CD4-positive, CD25-positive, alpha-beta regulatory T cell (primary cell): Measurements from ENCODE around the gene CDC25A. TPM values are rescaled to one million over a fixed set of nuclear protein-coding genes. Genes with fewer than 3 reads are reported as not detected.
A peak's percentile ranks its signal among the peaks of the same experiment; 100 is the strongest.

Experiments used
- ATAC-seq, 2 donors: fragments of 150-1000 bp; cut with Tn5 transposase; one replicate each; pipeline ENCODE4 v1.10.0; 2021; ENCODE audit warnings: low read depth in 2 of 2, moderate number of reproducible peaks in 2 of 2, moderate library complexity in 1 of 2
- DNase-seq, 3 donors: peaks; one replicate each; pipeline versions ENCODE4 v3.0.0 to v3.0.0-alpha.2; 2012 to 2022; ENCODE audit warnings: mixed read lengths in 1 of 3
- H3K27ac ChIP-seq: one replicate; pipeline ENCODE4 v1.7.0; 2013; ENCODE audit warnings: mild to moderate bottlenecking, low read length; ENCODE audit not compliant: insufficient read depth, poor library complexity, severe bottlenecking
- H3K27me3 ChIP-seq: one replicate; pipeline ENCODE4 v1.7.0; 2013; ENCODE audit warnings: low read length; ENCODE audit not compliant: control insufficient read depth, insufficient read depth
- H3K36me3 ChIP-seq: one replicate; pipeline ENCODE4 v1.7.0; 2013; ENCODE audit warnings: mild to moderate bottlenecking, low read length, moderate library complexity; ENCODE audit not compliant: control insufficient read depth, insufficient read depth
- H3K4me1 ChIP-seq: 2 replicates; pipeline ENCODE4 v1.7.0; 2013; ENCODE audit warnings: mild to moderate bottlenecking, low read length; ENCODE audit not compliant: insufficient read depth, control insufficient read depth, poor library complexity, severe bottlenecking
- H3K4me3 ChIP-seq: one replicate; pipeline ENCODE4 v1.7.0; 2013; ENCODE audit warnings: low read depth, mild to moderate bottlenecking, low read length, moderate library complexity
- H3K9me3 ChIP-seq, 2 experiments: 1 replicate in 1 of 2; 2 replicates in 1 of 2; pipeline ENCODE4 v1.7.0; 2013; ENCODE audit warnings: low read length in 2 of 2, mild to moderate bottlenecking in 1 of 2, moderate library complexity in 1 of 2; ENCODE audit not compliant: control insufficient read depth in 2 of 2
- H3K27ac Mint-ChIP-seq, 3 donors: one replicate each; pipeline ENCODE4 v1.8.0; 2020 to 2022; ENCODE audit warnings: mild to moderate bottlenecking in 3 of 3, mixed read lengths in 3 of 3, moderate library complexity in 2 of 3
- H3K27me3 Mint-ChIP-seq: one replicate; pipeline ENCODE4 v1.8.0; 2022; ENCODE audit warnings: mild to moderate bottlenecking, mixed read lengths
- H3K36me3 Mint-ChIP-seq: one replicate; pipeline ENCODE4 v1.8.0; 2020; ENCODE audit warnings: mixed read lengths
- H3K4me1 Mint-ChIP-seq, 4 donors: one replicate each; pipeline ENCODE4 v1.8.0; 2020 to 2022; ENCODE audit warnings: mixed read lengths in 4 of 4, mild to moderate bottlenecking in 1 of 4
- H3K4me3 Mint-ChIP-seq, 4 donors: one replicate each; pipeline ENCODE4 v1.8.0; 2020 to 2022; ENCODE audit warnings: mild to moderate bottlenecking in 4 of 4, mixed read lengths in 4 of 4, moderate library complexity in 3 of 4
- H3K9me3 Mint-ChIP-seq, 7 donors: one replicate each; pipeline ENCODE4 v1.8.0; 2020 to 2022; ENCODE audit warnings: mixed read lengths in 7 of 7, mild to moderate bottlenecking in 3 of 7, moderate library complexity in 2 of 7
- polyA plus RNA-seq, 4 donors: library from polyadenylated mRNA; unstranded; fragments of 300-500 nt; fragmentation: Illumina TruSeq; gene quantifications; one replicate each; pipeline ENCODE4 v1.2.3, GENCODE V29; 2021
- total RNA-seq: library from RNA; stranded (reverse); gene quantifications from one replicate; pipeline ENCODE4 v1.2.3, GENCODE V29; 2022

CDC25A gene
- total and polyA plus RNA-seq, 5 donors from 2014 or later, result 0.06 to 0.78 (median 0.42) TPM; not detected in 1

DNA sequence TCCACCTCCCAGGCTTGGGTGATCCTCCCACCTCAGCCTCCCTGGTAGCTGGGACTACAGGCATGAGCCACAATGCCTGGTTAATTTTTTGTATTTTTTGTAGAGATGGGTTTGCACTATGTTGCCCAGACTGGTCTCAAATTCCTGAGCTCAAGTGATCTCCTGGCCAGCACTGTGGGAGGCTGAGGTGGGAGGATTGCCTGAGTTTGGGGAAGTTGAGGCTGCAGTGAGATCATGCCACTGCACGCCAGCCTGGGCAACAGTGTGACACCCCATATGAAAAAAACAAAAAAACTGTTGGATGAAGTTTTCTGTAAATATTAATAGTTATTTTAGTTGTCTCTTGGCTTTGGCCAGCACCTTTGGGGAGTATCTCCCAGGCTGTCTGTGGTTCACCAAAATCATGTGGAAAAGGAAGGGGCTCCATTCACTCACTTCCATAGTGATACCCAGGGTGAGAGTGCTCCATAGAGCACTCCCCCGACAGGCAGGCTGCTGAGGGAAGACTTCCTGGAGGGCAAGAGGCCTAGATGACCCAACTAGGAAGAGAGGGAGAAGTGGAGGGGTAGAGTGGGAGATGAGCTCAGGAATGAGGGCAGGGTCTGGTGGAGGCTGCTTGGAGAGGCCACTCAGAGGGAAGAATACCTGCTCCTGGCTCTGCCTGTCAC, 47.1 kb downstream of the CDC25A start:
- Histone ChIP-seq H3K27ac (no peak overlapping the region), H3K27me3 (no peaks in the 10 kb centered on the region), H3K4me1 (no peaks in the 10 kb centered on the region), H3K36me3 (no peaks in the 10 kb centered on the region), H3K4me3 (no peak overlapping the region), H3K9me3 (no peaks in the 10 kb centered on the region)
- Mint-ChIP-seq H3K4me3 (no peak overlapping the region), H3K9me3 (peaks cover 0 to 2% (median 0%) of the 10 kb centered on the region in 7 donors), H3K36me3 (no peaks in the 10 kb centered on the region), H3K27ac (no peak overlapping the region), H3K4me1 (no peaks in the 10 kb centered on the region), H3K27me3 (peaks cover 9% of the 10 kb centered on the region)
- DNase-seq (no peak), ATAC-seq (no peak)

DNA sequence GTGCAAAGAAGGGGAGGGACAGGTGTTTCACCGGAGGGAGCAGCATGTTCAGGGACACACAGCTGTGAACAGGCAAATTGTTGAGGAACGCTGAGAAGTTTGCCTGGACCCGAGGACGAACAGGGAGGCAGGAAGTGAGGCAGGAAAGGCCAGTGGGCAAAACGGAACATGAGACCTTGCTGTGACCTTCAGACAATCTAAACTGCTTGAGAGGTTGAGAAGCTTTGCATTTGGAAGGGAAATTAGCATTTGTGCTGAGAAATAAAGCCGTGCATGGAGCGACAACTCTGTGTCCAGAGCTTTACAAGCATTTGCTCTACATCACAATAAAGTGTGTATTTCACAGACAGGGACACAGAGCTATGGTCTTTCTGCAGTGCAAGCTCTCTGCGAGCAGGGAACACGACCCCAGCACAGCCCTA, 47.9 kb downstream of the CDC25A start:
- H3K27ac ChIP-seq, result no peak overlapping the region
- H3K9me3 ChIP-seq, result no peaks in the 10 kb centered on the region
- H3K27me3 ChIP-seq, result no peaks in the 10 kb centered on the region
- no peaks in the 10 kb centered on the region for H3K36me3 ChIP-seq
- H3K36me3 Mint-ChIP-seq, result no peaks in the 10 kb centered on the region
- no peaks in the 10 kb centered on the region for H3K4me1 Mint-ChIP-seq
- DNase-seq (no peak), ATAC-seq (no peak)
- H3K4me3 ChIP-seq, result no peak overlapping the region
- H3K4me1 ChIP-seq, result no peaks in the 10 kb centered on the region
- H3K9me3 Mint-ChIP-seq, result peaks cover 0 to 2% (median 0%) of the 10 kb centered on the region in 7 donors
- no peak overlapping the region for H3K4me3 Mint-ChIP-seq
- H3K27ac Mint-ChIP-seq, result no peak overlapping the region
- H3K27me3 Mint-ChIP-seq, result peaks cover 9% of the 10 kb centered on the region

DNA sequence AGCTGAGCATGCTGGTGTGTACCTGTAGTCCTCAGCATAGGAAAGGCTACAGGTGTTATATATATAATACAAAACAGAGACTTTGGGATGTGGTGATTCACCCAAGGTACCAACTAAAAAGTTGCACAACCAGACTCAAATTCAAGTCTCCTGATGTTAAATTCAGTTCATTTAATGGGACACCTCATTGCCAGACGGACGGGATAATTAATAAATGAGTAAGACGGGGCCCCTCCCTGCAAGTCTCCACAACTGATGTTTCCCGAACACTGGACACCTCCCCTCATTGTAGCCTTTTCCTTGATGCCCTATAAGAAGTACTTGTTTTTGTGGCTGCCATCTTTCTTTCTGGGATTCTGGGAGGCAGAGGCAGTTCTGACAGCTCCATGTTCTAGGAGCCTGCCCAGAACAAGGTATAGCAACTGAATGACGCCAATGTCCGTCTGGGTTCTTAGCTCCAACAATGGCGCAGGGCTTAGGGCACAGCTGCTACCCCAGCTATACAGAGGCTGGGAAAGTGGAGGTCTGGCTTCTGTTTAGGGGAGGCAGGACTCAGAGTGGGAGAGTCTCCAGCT, 50.7 kb downstream of the CDC25A start:
- no peak for ATAC-seq
- no peak overlapping the region for H3K27ac Mint-ChIP-seq
- Histone ChIP-seq H3K4me3 (no peak overlapping the region), H3K27ac (no peak overlapping the region), H3K4me1 (no peaks in the 10 kb centered on the region), H3K9me3 (no peaks in the 10 kb centered on the region), H3K27me3 (no peaks in the 10 kb centered on the region), H3K36me3 (no peaks in the 10 kb centered on the region)
- no peak overlapping the region for H3K4me3 Mint-ChIP-seq
- no peak for DNase-seq
- H3K27me3 Mint-ChIP-seq, result peaks cover 6% of the 10 kb centered on the region
- no peaks in the 10 kb centered on the region for H3K36me3 Mint-ChIP-seq
- H3K9me3 Mint-ChIP-seq, result peaks cover 0 to 2% (median 0%) of the 10 kb centered on the region in 7 donors
- H3K4me1 Mint-ChIP-seq, result no peaks in the 10 kb centered on the region

DNA sequence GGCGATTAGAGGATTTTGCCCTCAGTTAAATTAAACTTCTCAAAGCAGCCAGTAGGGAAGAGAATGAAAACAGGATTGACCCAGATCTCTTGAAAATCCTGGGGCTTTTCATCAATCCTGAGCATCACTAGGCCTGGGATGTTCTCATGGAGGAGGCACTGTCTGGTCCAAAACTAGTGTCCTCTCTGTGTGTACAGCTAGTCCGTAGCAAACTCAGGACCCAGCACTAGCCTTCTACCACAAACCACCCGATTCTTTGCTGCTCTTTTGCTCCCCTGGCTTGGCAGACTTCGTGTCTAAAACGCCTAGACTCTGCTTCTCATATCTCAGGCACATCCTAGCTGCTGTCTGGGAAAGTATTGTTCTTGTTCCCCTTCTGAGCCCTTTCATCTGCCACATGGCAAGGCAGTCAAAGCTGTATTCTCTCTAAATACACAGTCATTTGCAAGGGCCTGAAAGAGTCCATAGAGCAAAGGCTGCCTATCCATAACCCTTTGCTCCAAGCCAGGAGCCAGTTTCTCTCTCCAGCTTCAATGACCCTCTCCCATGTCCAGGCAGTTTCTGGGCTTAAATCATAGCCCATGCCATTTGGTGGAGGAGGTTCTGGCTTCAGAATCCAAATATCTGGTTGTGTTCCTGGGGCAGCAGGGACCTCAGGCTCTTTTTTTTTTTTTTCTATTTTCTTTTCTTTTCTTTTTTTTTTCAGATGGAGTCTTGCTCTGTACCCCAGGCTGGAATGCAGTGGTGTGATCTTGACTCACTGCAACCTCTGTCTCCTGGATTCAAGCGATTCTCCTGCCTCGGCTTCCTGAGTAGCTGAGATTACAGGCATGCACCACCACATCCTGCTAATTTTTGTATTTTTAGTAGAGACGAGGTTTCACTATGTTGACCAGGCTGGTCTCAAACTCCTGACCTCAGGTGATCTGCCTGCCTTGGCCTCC, 52.4 kb downstream of the CDC25A start:
- Mint-ChIP-seq H3K36me3 (no peaks in the 10 kb centered on the region), H3K4me1 (no peaks in the 10 kb centered on the region), H3K9me3 (no peaks in the 10 kb centered on the region), H3K4me3 (no peak overlapping the region), H3K27me3 (no peaks in the 10 kb centered on the region), H3K27ac (no peak overlapping the region)
- DNase-seq (no peak), ATAC-seq (no peak)
- Histone ChIP-seq H3K4me1 (no peaks in the 10 kb centered on the region), H3K9me3 (no peaks in the 10 kb centered on the region), H3K4me3 (no peak overlapping the region), H3K27me3 (no peaks in the 10 kb centered on the region), H3K36me3 (no peaks in the 10 kb centered on the region), H3K27ac (no peak overlapping the region)

DNA sequence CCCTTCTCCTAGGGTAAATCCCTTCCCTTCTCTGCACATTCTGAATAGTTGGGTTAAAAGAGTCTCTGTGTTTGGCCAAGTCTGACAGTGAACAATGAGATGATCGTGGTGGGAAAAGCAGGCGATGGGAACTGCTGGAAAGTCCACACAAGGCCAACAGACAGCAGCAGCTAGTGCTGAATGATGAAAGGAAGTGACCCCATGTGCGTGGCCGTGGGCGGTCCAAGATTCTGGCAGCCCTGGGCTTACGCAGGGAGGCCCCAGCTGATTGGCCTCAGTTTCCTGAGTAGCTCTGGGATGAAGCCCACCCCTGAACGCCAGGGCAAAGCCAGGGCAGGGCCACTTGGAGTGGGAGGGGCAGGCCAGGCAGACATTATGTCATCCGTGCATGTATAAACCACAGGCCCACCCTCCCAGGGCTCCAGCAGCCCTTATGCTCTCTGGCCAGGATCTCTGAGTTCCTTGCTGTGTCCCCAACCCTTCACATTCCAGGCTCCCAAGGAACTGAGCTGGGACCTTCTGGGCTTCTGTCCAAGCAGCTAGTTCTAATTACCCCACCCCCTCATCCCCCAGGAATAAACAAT, 57.8 kb downstream of the CDC25A start:
- no peak for ATAC-seq
- H3K4me1 Mint-ChIP-seq, result no peaks in the 10 kb centered on the region
- Histone ChIP-seq H3K36me3 (no peaks in the 10 kb centered on the region), H3K4me3 (no peak overlapping the region), H3K4me1 (no peaks in the 10 kb centered on the region), H3K27ac (no peak overlapping the region), H3K27me3 (no peaks in the 10 kb centered on the region), H3K9me3 (no peaks in the 10 kb centered on the region)
- H3K27me3 Mint-ChIP-seq, result peaks cover 5% of the 10 kb centered on the region
- no peak for DNase-seq
- no peaks in the 10 kb centered on the region for H3K9me3 Mint-ChIP-seq
- H3K36me3 Mint-ChIP-seq, result no peaks in the 10 kb centered on the region
- H3K4me3 Mint-ChIP-seq, result no peak overlapping the region
- peak overlapping the region in 1 of 3 donors; percentile 92 for H3K27ac Mint-ChIP-seq

DNA sequence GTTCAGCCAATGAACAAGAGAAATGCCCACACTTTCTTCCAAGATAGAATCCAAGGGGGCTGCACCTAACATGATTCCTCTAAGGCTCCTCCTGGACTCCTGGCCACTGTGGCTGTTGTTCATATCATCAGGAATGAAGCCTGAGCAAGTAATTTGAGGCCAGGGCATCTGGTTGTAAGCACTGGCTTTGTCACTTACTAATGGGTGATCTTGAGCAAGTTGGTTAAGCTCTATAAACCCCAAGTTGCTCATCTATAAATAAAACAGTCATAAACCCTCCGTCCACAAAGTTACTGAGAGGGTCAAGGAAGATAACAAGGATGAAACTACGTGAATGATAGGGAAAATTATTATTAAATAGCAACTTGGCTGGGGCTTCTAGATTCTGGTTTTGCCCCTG, 58.3 kb downstream of the CDC25A start:
- H3K36me3 Mint-ChIP-seq, result no peaks in the 10 kb centered on the region
- no peaks in the 10 kb centered on the region for H3K36me3 ChIP-seq
- no peak overlapping the region for H3K4me3 ChIP-seq
- no peaks in the 10 kb centered on the region for H3K9me3 Mint-ChIP-seq
- no peaks in the 10 kb centered on the region for H3K4me1 Mint-ChIP-seq
- ATAC-seq (no peak), DNase-seq (no peak)
- no peaks in the 10 kb centered on the region for H3K4me1 ChIP-seq
- H3K4me3 Mint-ChIP-seq, result no peak overlapping the region
- H3K27ac Mint-ChIP-seq, result peak overlapping the region in 1 of 3 donors; percentile 92
- H3K27ac ChIP-seq, result no peak overlapping the region
- H3K27me3 Mint-ChIP-seq, result peaks cover 10% of the 10 kb centered on the region
- H3K27me3 ChIP-seq, result no peaks in the 10 kb centered on the region
- no peaks in the 10 kb centered on the region for H3K9me3 ChIP-seq

DNA sequence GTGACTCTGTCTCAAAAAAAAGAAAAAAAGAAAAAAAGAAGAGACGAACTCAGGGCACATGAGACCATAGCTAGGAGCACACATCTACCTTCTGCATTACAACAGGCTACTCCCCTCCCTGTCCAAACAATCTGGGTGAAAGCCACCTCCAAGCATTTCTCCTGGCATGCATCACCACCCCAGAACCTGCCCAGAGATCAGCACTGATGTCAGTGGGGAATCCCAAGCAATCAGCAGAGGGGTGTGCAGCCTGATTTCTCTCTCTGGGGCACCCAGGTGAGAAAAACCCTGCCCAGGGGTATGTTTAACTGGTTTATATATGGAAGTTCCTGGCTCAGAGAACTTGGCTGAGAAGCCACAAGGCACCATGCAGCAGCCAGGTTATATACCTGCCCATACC, 59.4 kb downstream of the CDC25A start:
- H3K4me1 Mint-ChIP-seq, result no peaks in the 10 kb centered on the region
- H3K36me3 ChIP-seq, result no peaks in the 10 kb centered on the region
- H3K27ac Mint-ChIP-seq, result no peak overlapping the region
- H3K27ac ChIP-seq, result no peak overlapping the region
- DNase-seq, result no peak
- no peaks in the 10 kb centered on the region for H3K27me3 ChIP-seq
- no peak for ATAC-seq
- H3K4me1 ChIP-seq, result no peaks in the 10 kb centered on the region
- peaks cover 12% of the 10 kb centered on the region for H3K27me3 Mint-ChIP-seq
- no peaks in the 10 kb centered on the region for H3K9me3 Mint-ChIP-seq
- no peaks in the 10 kb centered on the region for H3K9me3 ChIP-seq
- no peak overlapping the region for H3K4me3 ChIP-seq
- H3K4me3 Mint-ChIP-seq, result no peak overlapping the region
- no peaks in the 10 kb centered on the region for H3K36me3 Mint-ChIP-seq
